Type B pancreatic cell (in vitro differentiated cells): Measurements from ENCODE around the gene MYBPH. TPM values are rescaled to one million over a fixed set of nuclear protein-coding genes. Genes with fewer than 3 reads are reported as not detected.

Experiments
- DNase-seq: peaks from one replicate; pipeline ENCODE4 v3.0.0; 2021; ENCODE audit warnings: mixed read lengths; ENCODE audit not compliant: unreplicated experiment; ENCODE audit errors: extremely low spot score
- H3K27ac Mint-ChIP-seq: 2 replicates; pipeline ENCODE4 v1.8.0; 2021; ENCODE audit warnings: mild to moderate bottlenecking, mixed read lengths
- H3K27me3 Mint-ChIP-seq: 2 replicates; pipeline ENCODE4 v1.8.0; 2021; ENCODE audit warnings: mixed read lengths
- H3K36me3 Mint-ChIP-seq: 2 replicates; pipeline ENCODE4 v1.8.0; 2021; ENCODE audit warnings: mixed read lengths
- H3K4me1 Mint-ChIP-seq: one replicate; pipeline ENCODE4 v1.8.0; 2021; ENCODE audit warnings: mixed read lengths; ENCODE audit not compliant: unreplicated experiment
- H3K4me3 Mint-ChIP-seq: 2 replicates; pipeline ENCODE4 v1.8.0; 2021; ENCODE audit warnings: mild to moderate bottlenecking, mixed read lengths
- H3K9me3 Mint-ChIP-seq: 2 replicates; pipeline ENCODE4 v1.8.0; 2021; ENCODE audit warnings: mixed read lengths
- CTCF ChIP-seq: fragments of 200-600 bp; sonication (generic); conservative IDR thresholded peaks from 2 replicates; pipeline ENCODE4 v1.5.0; 2021; ENCODE audit warnings: antibody characterized with exemption, mild to moderate bottlenecking
- total RNA-seq: library from RNA; stranded (reverse); gene quantifications from 2 replicates; pipeline ENCODE4 v1.2.1, GENCODE V29; 2021; ENCODE audit warnings: low replicate concordance

Gene MYBPH
- total RNA-seq, 1 donor from 2014 or later: 1.6 TPM

GRCh38 chr1:203183828-203184227 is 8.2 kb upstream of the MYBPH start:
- no peaks in the 10 kb centered on the region for H3K9me3 Mint-ChIP-seq
- DNase-seq: no peak
- TF ChIP-seq CTCF: no peak
- no peak overlapping the region for H3K27ac Mint-ChIP-seq
- no peaks in the 10 kb centered on the region for H3K36me3 Mint-ChIP-seq
- peaks cover 10% of the 10 kb centered on the region for H3K27me3 Mint-ChIP-seq
- H3K4me1 Mint-ChIP-seq: peaks cover 23% of the 10 kb centered on the region
- no peak overlapping the region for H3K4me3 Mint-ChIP-seq

- DNase-seq: no peak
- Mint-ChIP-seq H3K36me3 (no peaks in the 10 kb centered on the region), H3K4me1 (peaks cover 31% of the 10 kb centered on the region), H3K9me3 (no peaks in the 10 kb centered on the region), H3K27me3 (peaks cover 12% of the 10 kb centered on the region), H3K4me3 (no peak overlapping the region), H3K27ac (no peak overlapping the region)
- no peak for TF ChIP-seq CTCF
Observed at GRCh38 chr1:203182387-203182953, 6.8 kb upstream of the MYBPH start.

- no peak overlapping the region for H3K4me3 Mint-ChIP-seq
- H3K36me3 Mint-ChIP-seq: no peaks in the 10 kb centered on the region
- DNase-seq: no peak
- no peak for TF ChIP-seq CTCF
- peaks cover 12% of the 10 kb centered on the region for H3K27me3 Mint-ChIP-seq
- no peaks in the 10 kb centered on the region for H3K9me3 Mint-ChIP-seq
- H3K4me1 Mint-ChIP-seq: peaks cover 33% of the 10 kb centered on the region
- no peak overlapping the region for H3K27ac Mint-ChIP-seq
Observed at GRCh38 chr1:203181586-203182386, 6.2 kb upstream of the MYBPH start.

GRCh38 chr1:203180611-203181330 is 5.1 kb upstream of the MYBPH start:
- no peaks in the 10 kb centered on the region for H3K36me3 Mint-ChIP-seq
- no peak overlapping the region for H3K4me3 Mint-ChIP-seq
- H3K27ac Mint-ChIP-seq: no peak overlapping the region
- peaks cover 12% of the 10 kb centered on the region for H3K27me3 Mint-ChIP-seq
- no peaks in the 10 kb centered on the region for H3K9me3 Mint-ChIP-seq
- DNase-seq: no peak
- TF ChIP-seq CTCF: no peak
- peaks cover 32% of the 10 kb centered on the region for H3K4me1 Mint-ChIP-seq

- H3K27me3 Mint-ChIP-seq: peaks cover 12% of the 10 kb centered on the region
- H3K27ac Mint-ChIP-seq: no peak overlapping the region
- TF ChIP-seq CTCF: no peak
- no peaks in the 10 kb centered on the region for H3K9me3 Mint-ChIP-seq
- no peak for DNase-seq
- H3K4me1 Mint-ChIP-seq: peaks cover 30% of the 10 kb centered on the region
- no peaks in the 10 kb centered on the region for H3K36me3 Mint-ChIP-seq
- no peak overlapping the region for H3K4me3 Mint-ChIP-seq
Observed at GRCh38 chr1:203179667-203180005, 4.0 kb upstream of the MYBPH start.
